ENCODE measurements around the gene NPTXR. TPM values are rescaled to one million over a fixed set of nuclear protein-coding genes. Genes with fewer than 3 reads are reported as not detected.
"Not testable (repeated sequence)": the region's sequence is repeated elsewhere in the genome, so short reads cannot be mapped to it uniquely, and the experiment has no call there.

NPTXR gene
- total RNA-seq, 1 donor from 2014 or later, result 6.9 TPM

- Mint-ChIP-seq H3K27ac (no peak overlapping the region), H3K4me1 (ENCODE audit: unreplicated experiment) (no peaks in the 10 kb centered on the region), H3K36me3 (no peaks in the 10 kb centered on the region), H3K27me3 (peaks cover 31% of the 10 kb centered on the region), H3K4me3 (no peak overlapping the region), H3K9me3 (no peaks in the 10 kb centered on the region)
- no peak for TF ChIP-seq CTCF (conservative IDR thresholded peaks at IDR 0.05)
- DNase-seq (ENCODE audit: extremely low spot score, unreplicated experiment), result no peak
Observed at GRCh38 chr22:38820020-38820419, 23.8 kb downstream of the NPTXR start.

- no peak for DNase-seq (ENCODE audit: extremely low spot score, unreplicated experiment)
- H3K27me3 Mint-ChIP-seq, result peaks cover 36% of the 10 kb centered on the region
- H3K4me3 Mint-ChIP-seq, result no peak overlapping the region
- H3K9me3 Mint-ChIP-seq, result no peaks in the 10 kb centered on the region
- H3K27ac Mint-ChIP-seq, result no peak overlapping the region
- H3K36me3 Mint-ChIP-seq, result no peaks in the 10 kb centered on the region
- TF ChIP-seq CTCF (conservative IDR thresholded peaks at IDR 0.05), result no peak
- no peaks in the 10 kb centered on the region for H3K4me1 Mint-ChIP-seq (ENCODE audit: unreplicated experiment)
Observed at GRCh38 chr22:38819387-38819940, 24.4 kb downstream of the NPTXR start.

GRCh38 chr22:38817196-38817595 is 26.6 kb downstream of the NPTXR start:
- Mint-ChIP-seq H3K4me3 (no peak overlapping the region), H3K9me3 (no peaks in the 10 kb centered on the region), H3K27me3 (peaks cover 42% of the 10 kb centered on the region), H3K27ac (no peak overlapping the region), H3K4me1 (ENCODE audit: unreplicated experiment) (no peaks in the 10 kb centered on the region), H3K36me3 (no peaks in the 10 kb centered on the region)
- DNase-seq (ENCODE audit: extremely low spot score, unreplicated experiment), result no peak
- no peak for TF ChIP-seq CTCF (conservative IDR thresholded peaks at IDR 0.05)

GRCh38 chr22:38815842-38816241 is 28.0 kb downstream of the NPTXR start:
- no peak for TF ChIP-seq CTCF (conservative IDR thresholded peaks at IDR 0.05)
- Mint-ChIP-seq H3K36me3 (no peaks in the 10 kb centered on the region), H3K27me3 (peaks cover 47% of the 10 kb centered on the region), H3K4me3 (no peak overlapping the region), H3K4me1 (ENCODE audit: unreplicated experiment) (no peaks in the 10 kb centered on the region), H3K27ac (no peak overlapping the region), H3K9me3 (no peaks in the 10 kb centered on the region)
- DNase-seq (ENCODE audit: extremely low spot score, unreplicated experiment), result no peak

GRCh38 chr22:38811241-38811640 is 32.6 kb downstream of the NPTXR start:
- H3K36me3 Mint-ChIP-seq, result no peaks in the 10 kb centered on the region
- H3K4me1 Mint-ChIP-seq (ENCODE audit: unreplicated experiment), result no peaks in the 10 kb centered on the region
- H3K27me3 Mint-ChIP-seq, result peaks cover 31% of the 10 kb centered on the region
- no peaks in the 10 kb centered on the region for H3K9me3 Mint-ChIP-seq
- TF ChIP-seq CTCF (conservative IDR thresholded peaks at IDR 0.05), result no peak
- DNase-seq (ENCODE audit: extremely low spot score, unreplicated experiment), result no peak
- no peak overlapping the region for H3K4me3 Mint-ChIP-seq
- H3K27ac Mint-ChIP-seq, result no peak overlapping the region

GRCh38 chr22:38805041-38805593 is 38.7 kb downstream of the NPTXR start:
- H3K27me3 Mint-ChIP-seq, result peaks cover 53% of the 10 kb centered on the region
- H3K36me3 Mint-ChIP-seq; H3K9me3 Mint-ChIP-seq; H3K4me1 Mint-ChIP-seq (ENCODE audit: unreplicated experiment); H3K27ac Mint-ChIP-seq; H3K4me3 Mint-ChIP-seq; DNase-seq (ENCODE audit: extremely low spot score, unreplicated experiment): not testable (repeated sequence)
